Liver (tissue), 2 donors: ENCODE results near the gene MEGF11.
"Not testable (repeated sequence)": the region's sequence is repeated elsewhere in the genome, so short reads cannot be mapped to it uniquely, and the experiment has no call there.

ENCODE experiments used
- CTCF ChIP-seq: fragments of 150-350 bp; IDR thresholded peaks from 2 replicates; pipeline ENCODE4 v1.5.1; 2017; ENCODE audit warnings: improper control_type of control experiment, low read depth, low read length; ENCODE audit not compliant: missing input control
- FOXA1 ChIP-seq: IDR thresholded peaks from 2 replicates; pipeline ENCODE4 v1.6.1; 2016; ENCODE audit warnings: antibody characterized with exemption
- donor health status: healthy.

- TF ChIP-seq CTCF, FOXA1: not testable (repeated sequence)
These were observed 9.3 kb upstream of the MEGF11 start for GRCh38 chr15:66262837-66263236.
